Bronchial epithelial cell (primary cell): ENCODE data around the gene POMT1. TPM values are rescaled to one million over a fixed set of nuclear protein-coding genes. Genes with fewer than 3 reads are reported as not detected.

Source experiments
- DNase-seq: peaks from one replicate; pipeline ENCODE4 v3.0.0-alpha.2; 2010; ENCODE audit warnings: low read depth
- FAIRE-seq: peaks from 2 replicates; lab custom pipeline; 2011; peaks lifted over from hg19 to GRCh38; lab: Jason Lieb, UNC
- H3K27me3 ChIP-seq: 2 replicates; pipeline ENCODE4 v1.5.1; 2011; ENCODE audit warnings: low read length; ENCODE audit not compliant: control insufficient read depth, insufficient read depth
- H3K36me3 ChIP-seq: 2 replicates; pipeline ENCODE4 v1.5.1; 2011; ENCODE audit warnings: low read length; ENCODE audit not compliant: control insufficient read depth, insufficient read depth
- H3K4me3 ChIP-seq: 2 replicates; pipeline ENCODE4 v1.5.1; 2011; ENCODE audit warnings: mild to moderate bottlenecking, low read depth, low read length, control low read depth
- total RNA-seq: library from RNA; depleted of rRNA; stranded (reverse); fragments of >200 nt; gene quantifications from 2 replicates; pipeline ENCODE4 v1.2.1, GENCODE V29; 2014
- TF ChIP-seq, protein P1 (sequence below): IDR thresholded peaks from 2 replicates; pipeline ENCODE4 v1.5.1; 2011; ENCODE audit warnings: mild to moderate bottlenecking, moderate library complexity, low read length, control low read depth, inconsistent platforms; ENCODE audit not compliant: insufficient read depth, severe bottlenecking

Gene POMT1
- total RNA-seq, 1 donor from 2014 or later, result 13.7 TPM

DNA sequence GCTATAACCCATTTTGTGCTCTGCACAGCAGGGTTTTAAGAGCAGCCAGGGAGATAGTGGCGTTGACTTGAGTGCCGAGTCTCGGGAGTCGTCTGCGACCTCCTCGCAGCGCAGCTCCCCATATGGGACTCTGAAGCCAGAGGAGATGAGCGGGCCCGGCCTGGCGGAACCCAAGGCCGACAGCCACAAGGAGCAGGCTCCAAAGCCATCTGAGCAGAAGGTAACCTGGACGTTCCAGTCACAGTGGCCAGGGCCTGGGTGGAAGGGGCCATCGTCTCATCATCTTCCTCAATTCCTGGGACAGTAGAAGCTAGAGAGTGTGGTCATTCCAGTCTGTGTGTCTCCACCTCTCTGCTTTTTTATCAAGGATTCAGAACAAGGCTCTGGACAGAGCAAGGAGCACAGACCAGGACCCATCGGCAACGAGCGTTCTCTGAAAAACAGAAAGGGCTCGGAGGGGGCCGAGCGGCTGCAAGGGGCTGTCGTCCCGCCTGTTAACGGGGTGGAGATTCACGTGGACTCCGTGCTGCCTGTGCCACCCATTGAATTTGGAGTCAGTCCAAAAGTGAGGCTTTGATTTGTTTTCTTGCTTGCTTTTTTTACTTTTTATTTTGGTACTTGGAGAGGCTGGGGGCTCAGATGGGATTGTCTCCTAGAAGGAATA is 20.2 kb upstream of the POMT1 start:
- DNase-seq, result no peak
- peaks cover 68% of the 10 kb centered on the region for H3K36me3 ChIP-seq
- no peak for FAIRE-seq
- no peak overlapping the region for H3K4me3 ChIP-seq
- TF ChIP-seq, protein P1, sequence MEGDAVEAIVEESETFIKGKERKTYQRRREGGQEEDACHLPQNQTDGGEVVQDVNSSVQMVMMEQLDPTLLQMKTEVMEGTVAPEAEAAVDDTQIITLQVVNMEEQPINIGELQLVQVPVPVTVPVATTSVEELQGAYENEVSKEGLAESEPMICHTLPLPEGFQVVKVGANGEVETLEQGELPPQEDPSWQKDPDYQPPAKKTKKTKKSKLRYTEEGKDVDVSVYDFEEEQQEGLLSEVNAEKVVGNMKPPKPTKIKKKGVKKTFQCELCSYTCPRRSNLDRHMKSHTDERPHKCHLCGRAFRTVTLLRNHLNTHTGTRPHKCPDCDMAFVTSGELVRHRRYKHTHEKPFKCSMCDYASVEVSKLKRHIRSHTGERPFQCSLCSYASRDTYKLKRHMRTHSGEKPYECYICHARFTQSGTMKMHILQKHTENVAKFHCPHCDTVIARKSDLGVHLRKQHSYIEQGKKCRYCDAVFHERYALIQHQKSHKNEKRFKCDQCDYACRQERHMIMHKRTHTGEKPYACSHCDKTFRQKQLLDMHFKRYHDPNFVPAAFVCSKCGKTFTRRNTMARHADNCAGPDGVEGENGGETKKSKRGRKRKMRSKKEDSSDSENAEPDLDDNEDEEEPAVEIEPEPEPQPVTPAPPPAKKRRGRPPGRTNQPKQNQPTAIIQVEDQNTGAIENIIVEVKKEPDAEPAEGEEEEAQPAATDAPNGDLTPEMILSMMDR, result no peak
- H3K27me3 ChIP-seq, result no peaks in the 10 kb centered on the region

DNA sequence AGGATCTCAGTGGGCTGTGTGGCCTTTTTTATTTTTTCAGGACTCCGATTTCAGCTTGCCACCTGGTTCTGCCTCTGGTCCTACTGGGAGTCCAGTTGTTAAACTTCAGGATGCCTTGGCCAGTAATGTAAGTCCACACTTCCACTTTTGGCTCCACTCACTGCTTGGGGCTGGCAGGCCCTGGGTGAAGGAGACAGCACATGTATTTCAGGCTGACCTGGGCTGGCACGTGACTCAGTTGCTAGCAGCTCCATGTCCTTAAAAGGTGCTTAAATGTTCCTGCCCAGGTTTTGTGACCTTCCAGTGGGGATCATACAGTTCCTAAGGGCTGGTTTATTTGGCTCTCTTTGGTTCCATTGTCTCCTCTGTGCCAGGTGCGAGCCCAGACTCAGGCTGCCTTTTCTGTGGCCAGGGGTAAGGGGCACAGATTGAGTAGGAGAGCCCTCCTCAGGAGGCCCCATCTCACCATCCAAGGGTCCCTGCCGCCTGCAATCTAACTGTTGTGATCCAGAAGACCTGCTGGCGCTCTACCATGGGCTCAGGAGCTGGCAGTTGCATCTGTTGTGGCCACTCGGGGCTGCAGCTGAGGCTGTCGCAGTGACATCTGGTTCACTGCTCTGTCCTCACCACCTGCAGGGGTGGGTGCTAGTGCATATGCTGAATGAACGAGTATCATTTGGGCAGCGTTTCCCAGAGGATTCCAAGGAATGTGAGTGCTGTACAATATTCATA is 19.2 kb upstream of the POMT1 start:
- DNase-seq (no peak), FAIRE-seq (no peak)
- peaks cover 69% of the 10 kb centered on the region for H3K36me3 ChIP-seq
- TF ChIP-seq, protein P1, result no peak
- H3K4me3 ChIP-seq, result no peak overlapping the region
- no peaks in the 10 kb centered on the region for H3K27me3 ChIP-seq

DNA sequence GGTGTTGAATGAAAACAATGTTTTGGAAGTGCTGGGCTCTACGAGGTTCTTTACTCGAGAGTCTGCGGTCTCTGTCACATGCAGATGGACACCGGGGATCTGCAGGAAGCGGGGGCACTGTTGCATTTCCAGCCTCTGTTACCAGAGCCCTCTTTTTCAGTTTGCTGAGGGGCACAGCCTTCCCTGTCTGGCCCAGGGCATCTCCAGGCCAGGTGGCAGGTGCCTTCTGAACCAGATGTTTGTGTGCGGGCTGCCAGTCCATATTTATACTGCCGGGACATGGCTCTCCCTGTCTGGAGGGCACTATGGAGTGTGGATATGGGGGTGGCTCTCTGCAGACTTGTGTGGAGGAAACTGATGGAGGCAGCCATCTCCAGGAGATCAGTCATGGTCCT is 18.7 kb upstream of the POMT1 start:
- FAIRE-seq (no peak), DNase-seq (no peak)
- Histone ChIP-seq H3K27me3 (no peaks in the 10 kb centered on the region), H3K4me3 (no peak overlapping the region), H3K36me3 (peaks cover 68% of the 10 kb centered on the region)
- TF ChIP-seq, protein P1, result no peak

DNA sequence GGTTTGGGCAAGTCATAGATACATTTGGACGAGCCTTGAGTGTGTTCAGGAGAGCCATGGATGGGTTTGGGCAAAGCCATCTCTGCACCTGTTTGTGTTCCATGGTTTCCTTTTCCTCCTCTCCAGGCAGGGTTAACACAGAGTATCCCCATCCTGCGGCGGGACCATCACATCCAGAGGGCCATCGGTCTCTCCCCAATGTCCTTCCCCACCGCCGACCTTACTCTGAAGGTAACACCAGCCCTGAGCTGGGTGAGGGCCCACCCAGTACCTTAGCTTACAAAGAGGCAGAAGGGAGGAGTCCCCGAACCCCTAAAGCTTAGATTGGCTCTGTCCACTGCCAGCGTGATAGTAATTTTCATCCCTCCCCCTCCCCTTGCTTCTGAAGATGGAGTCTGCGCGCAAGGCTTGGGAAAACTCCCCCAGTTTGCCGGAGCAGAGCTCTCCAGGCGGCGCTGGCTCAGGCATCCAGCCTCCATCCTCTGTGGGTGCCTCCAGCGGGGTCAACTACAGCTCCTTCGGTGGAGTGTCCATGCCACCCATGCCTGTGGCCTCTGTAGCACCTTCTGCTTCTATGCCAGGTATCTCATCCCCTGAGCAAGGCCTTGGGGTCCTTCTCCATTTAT is 18.0 kb upstream of the POMT1 start:
- DNase-seq, result no peak
- no peak for FAIRE-seq
- TF ChIP-seq, protein P1, result no peak
- Histone ChIP-seq H3K4me3 (no peak overlapping the region), H3K36me3 (peaks cover 66% of the 10 kb centered on the region), H3K27me3 (no peaks in the 10 kb centered on the region)

DNA sequence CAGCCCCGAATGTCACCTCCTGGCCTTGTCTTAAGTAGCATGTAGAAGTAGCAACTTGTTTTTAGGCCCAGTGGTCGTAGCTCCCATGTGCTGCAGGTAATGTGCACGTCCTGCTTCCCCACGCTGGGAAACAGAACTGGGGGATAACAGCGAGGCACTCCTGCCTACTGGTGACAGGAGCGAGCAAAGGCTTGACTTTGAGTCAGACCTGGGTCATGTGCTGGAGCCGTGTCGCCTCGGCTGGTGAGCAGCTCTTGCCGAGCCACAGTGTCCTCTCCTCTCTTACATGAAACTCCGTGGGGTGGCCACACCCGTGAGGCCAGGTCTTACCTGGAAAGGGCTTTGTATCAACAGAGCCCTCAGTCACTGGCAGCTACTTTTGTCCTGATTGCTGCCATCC is 17.5 kb upstream of the POMT1 start:
- no peak for DNase-seq
- H3K27me3 ChIP-seq, result no peaks in the 10 kb centered on the region
- H3K36me3 ChIP-seq, result peaks cover 63% of the 10 kb centered on the region
- FAIRE-seq, result no peak
- TF ChIP-seq, protein P1, result no peak
- no peak overlapping the region for H3K4me3 ChIP-seq
